ENCODE results near the gene HEATR5B. TPM values are rescaled to one million over a fixed set of nuclear protein-coding genes. Genes with fewer than 3 reads are reported as not detected.
A peak's percentile ranks its signal among the peaks of the same experiment; 100 is the strongest.
"Not testable (repeated sequence)": the region's sequence is repeated elsewhere in the genome, so short reads cannot be mapped to it uniquely, and the experiment has no call there.

HEATR5B gene
- polyA plus RNA-seq, 1 donor (not counting 4 experiments of a cell fraction or from before 2014, with no cell fraction given) = 21.1 TPM

GRCh38 chr2:37000318-37000717 lies 83.9 kb downstream of the HEATR5B start:
- Histone ChIP-seq H3K79me2 (ENCODE audit: control insufficient read depth, insufficient read depth, low read length) (no peaks in the 10 kb centered on the region), H3K9me1 (ENCODE audit: control insufficient read depth, extremely low read depth, insufficient read depth, low read length) (no peaks in the 10 kb centered on the region), H3K36me3 (ENCODE audit: control insufficient read depth in 2 of 2, extremely low read depth in 1 of 2, insufficient read depth in 2 of 2, low read length in 2 of 2) (peaks cover 3 to 6% of the 10 kb centered on the region in 2 experiments), H2AFZ (ENCODE audit: control insufficient read depth, low read length) (no peak overlapping the region), H3K4me3 (ENCODE audit: control insufficient read depth in 2 of 3, extremely low read depth in 1 of 3, insufficient read depth in 2 of 3, low read depth in 1 of 3, low read length in 3 of 3) (no peak overlapping the region), H3K4me2 (ENCODE audit: control insufficient read depth, extremely low read depth, insufficient read depth, low read depth, low read length) (no peak overlapping the region), H3K27ac (ENCODE audit: control insufficient read depth, insufficient read depth, low read length) (peak overlapping the region; percentile 43), H4K20me1 (ENCODE audit: control insufficient read depth, extremely low read depth, insufficient read depth, low read length) (no peaks in the 10 kb centered on the region), H3K9ac (ENCODE audit: control insufficient read depth, extremely low read depth, insufficient read depth, low read length) (no peak overlapping the region), H3K4me1 (ENCODE audit: control insufficient read depth, extremely low read depth, insufficient read depth, low read length) (peaks cover 7% of the 10 kb centered on the region), H3K9me3 (ENCODE audit: control insufficient read depth, low read depth, low read length) (no peaks in the 10 kb centered on the region), H3K27me3 (ENCODE audit: control insufficient read depth, extremely low read depth, insufficient read depth, low read length) (no peaks in the 10 kb centered on the region)
- DNase-seq (ENCODE audit: low read depth, low spot score) (no peak), FAIRE-seq (no peak)
- dilution Hi-C loops (cut with MboI; ENCODE audit: extremely low pct_ligation_motif_present, low sequenced_read_pairs) = no loop called here
- TF ChIP-seq, protein P1, sequence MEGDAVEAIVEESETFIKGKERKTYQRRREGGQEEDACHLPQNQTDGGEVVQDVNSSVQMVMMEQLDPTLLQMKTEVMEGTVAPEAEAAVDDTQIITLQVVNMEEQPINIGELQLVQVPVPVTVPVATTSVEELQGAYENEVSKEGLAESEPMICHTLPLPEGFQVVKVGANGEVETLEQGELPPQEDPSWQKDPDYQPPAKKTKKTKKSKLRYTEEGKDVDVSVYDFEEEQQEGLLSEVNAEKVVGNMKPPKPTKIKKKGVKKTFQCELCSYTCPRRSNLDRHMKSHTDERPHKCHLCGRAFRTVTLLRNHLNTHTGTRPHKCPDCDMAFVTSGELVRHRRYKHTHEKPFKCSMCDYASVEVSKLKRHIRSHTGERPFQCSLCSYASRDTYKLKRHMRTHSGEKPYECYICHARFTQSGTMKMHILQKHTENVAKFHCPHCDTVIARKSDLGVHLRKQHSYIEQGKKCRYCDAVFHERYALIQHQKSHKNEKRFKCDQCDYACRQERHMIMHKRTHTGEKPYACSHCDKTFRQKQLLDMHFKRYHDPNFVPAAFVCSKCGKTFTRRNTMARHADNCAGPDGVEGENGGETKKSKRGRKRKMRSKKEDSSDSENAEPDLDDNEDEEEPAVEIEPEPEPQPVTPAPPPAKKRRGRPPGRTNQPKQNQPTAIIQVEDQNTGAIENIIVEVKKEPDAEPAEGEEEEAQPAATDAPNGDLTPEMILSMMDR (optimal IDR thresholded peaks at IDR 0.05 in 1 of 3, IDR thresholded peaks at IDR 0.05 in 1 of 3, conservative IDR thresholded peaks at IDR 0.05 in 1 of 3; ENCODE audit: extremely low read depth in 1 of 3, insufficient read depth in 2 of 3, low read length in 3 of 3) = no peak
- no peak for TF ChIP-seq EZH2 (IDR thresholded peaks at IDR 0.05; ENCODE audit: low read length)

GRCh38 chr2:36999416-36999815 lies 84.8 kb downstream of the HEATR5B start:
- H3K36me3 ChIP-seq (ENCODE audit: control insufficient read depth in 2 of 2, extremely low read depth in 1 of 2, insufficient read depth in 2 of 2, low read length in 2 of 2); H3K9me1 ChIP-seq (ENCODE audit: control insufficient read depth, extremely low read depth, insufficient read depth, low read length); H2AFZ ChIP-seq (ENCODE audit: control insufficient read depth, low read length); dilution Hi-C loops (cut with MboI; ENCODE audit: extremely low pct_ligation_motif_present, low sequenced_read_pairs); H4K20me1 ChIP-seq (ENCODE audit: control insufficient read depth, extremely low read depth, insufficient read depth, low read length); FAIRE-seq; H3K4me3 ChIP-seq (ENCODE audit: control insufficient read depth in 2 of 3, extremely low read depth in 1 of 3, insufficient read depth in 2 of 3, low read depth in 1 of 3, low read length in 3 of 3); H3K79me2 ChIP-seq (ENCODE audit: control insufficient read depth, insufficient read depth, low read length); H3K27ac ChIP-seq (ENCODE audit: control insufficient read depth, insufficient read depth, low read length); H3K27me3 ChIP-seq (ENCODE audit: control insufficient read depth, extremely low read depth, insufficient read depth, low read length); H3K4me1 ChIP-seq (ENCODE audit: control insufficient read depth, extremely low read depth, insufficient read depth, low read length); H3K9ac ChIP-seq (ENCODE audit: control insufficient read depth, extremely low read depth, insufficient read depth, low read length); DNase-seq (ENCODE audit: low read depth, low spot score); H3K4me2 ChIP-seq (ENCODE audit: control insufficient read depth, extremely low read depth, insufficient read depth, low read depth, low read length); H3K9me3 ChIP-seq (ENCODE audit: control insufficient read depth, low read depth, low read length): not testable (repeated sequence)
